GM19438 (cell line): ENCODE results near the gene THAP4.
"Not testable (repeated sequence)": the region's sequence is repeated elsewhere in the genome, so short reads cannot be mapped to it uniquely, and the experiment has no call there.

Experiments
- ATAC-seq: cut with Tn5 transposase; IDR thresholded peaks from one replicate; pipeline ENCODE4 v1.9.1; 2021; ENCODE audit warnings: low read depth; ENCODE audit not compliant: unreplicated experiment

The THAP4 gene

GRCh38 chr2:241567266-241567665, 69.7 kb downstream of the THAP4 start:
- ATAC-seq = not testable (repeated sequence)

GRCh38 chr2:241566468-241566867, 70.5 kb downstream of the THAP4 start:
- ATAC-seq = no peak

GRCh38 chr2:241566021-241566420, 70.9 kb downstream of the THAP4 start:
- not testable (repeated sequence) for ATAC-seq

GRCh38 chr2:241565411-241565810, 71.5 kb downstream of the THAP4 start:
- no peak for ATAC-seq

GRCh38 chr2:241564596-241565410, 72.2 kb downstream of the THAP4 start:
- ATAC-seq = no peak

- ATAC-seq = no peak
Measured at GRCh38 chr2:241563981-241564595, 72.9 kb downstream of the THAP4 start.

- ATAC-seq = no peak
Measured at GRCh38 chr2:241563571-241563980, 73.4 kb downstream of the THAP4 start.

GRCh38 chr2:241563031-241563507, 73.9 kb downstream of the THAP4 start:
- ATAC-seq = no peak

GRCh38 chr2:241562269-241562891, 74.6 kb downstream of the THAP4 start:
- no peak for ATAC-seq

GRCh38 chr2:241561832-241562231, 75.1 kb downstream of the THAP4 start:
- ATAC-seq = no peak

GRCh38 chr2:241560883-241561474, 76.0 kb downstream of the THAP4 start:
- no peak for ATAC-seq

GRCh38 chr2:241560162-241560882, 76.6 kb downstream of the THAP4 start:
- no peak for ATAC-seq

GRCh38 chr2:241559323-241560161, 77.4 kb downstream of the THAP4 start:
- no peak for ATAC-seq

GRCh38 chr2:241558532-241559322, 78.2 kb downstream of the THAP4 start, which contains the start of gene BOK:
TSS of gene BOK (plus strand) at chr2:241558745. CDS start at chr2:241559484, 739 bp downstream.
- no peak for ATAC-seq

GRCh38 chr2:241556746-241557145, 80.2 kb downstream of the THAP4 start:
- ATAC-seq = no peak

- no peak for ATAC-seq
Measured at GRCh38 chr2:241555711-241556110, 81.2 kb downstream of the THAP4 start.

GRCh38 chr2:241554610-241555322, 82.2 kb downstream of the THAP4 start:
- ATAC-seq = no peak

- ATAC-seq = no peak
Measured at GRCh38 chr2:241553981-241554380, 83.0 kb downstream of the THAP4 start.
